Measurements from ENCODE around the gene CITED2. TPM values are rescaled to one million over a fixed set of nuclear protein-coding genes. Genes with fewer than 3 reads are reported as not detected.

The CITED2 gene
- total and polyA plus RNA-seq, 2 experiments from 2014 or later: 26.6 to 76.9 TPM

GRCh38 chr6:139355172-139355571 lies 19.3 kb downstream of the CITED2 start:
- no peaks in the 10 kb centered on the region for H3K79me2 ChIP-seq (replicated peaks; ENCODE audit: insufficient read depth)
- TF ChIP-seq, protein P1, sequence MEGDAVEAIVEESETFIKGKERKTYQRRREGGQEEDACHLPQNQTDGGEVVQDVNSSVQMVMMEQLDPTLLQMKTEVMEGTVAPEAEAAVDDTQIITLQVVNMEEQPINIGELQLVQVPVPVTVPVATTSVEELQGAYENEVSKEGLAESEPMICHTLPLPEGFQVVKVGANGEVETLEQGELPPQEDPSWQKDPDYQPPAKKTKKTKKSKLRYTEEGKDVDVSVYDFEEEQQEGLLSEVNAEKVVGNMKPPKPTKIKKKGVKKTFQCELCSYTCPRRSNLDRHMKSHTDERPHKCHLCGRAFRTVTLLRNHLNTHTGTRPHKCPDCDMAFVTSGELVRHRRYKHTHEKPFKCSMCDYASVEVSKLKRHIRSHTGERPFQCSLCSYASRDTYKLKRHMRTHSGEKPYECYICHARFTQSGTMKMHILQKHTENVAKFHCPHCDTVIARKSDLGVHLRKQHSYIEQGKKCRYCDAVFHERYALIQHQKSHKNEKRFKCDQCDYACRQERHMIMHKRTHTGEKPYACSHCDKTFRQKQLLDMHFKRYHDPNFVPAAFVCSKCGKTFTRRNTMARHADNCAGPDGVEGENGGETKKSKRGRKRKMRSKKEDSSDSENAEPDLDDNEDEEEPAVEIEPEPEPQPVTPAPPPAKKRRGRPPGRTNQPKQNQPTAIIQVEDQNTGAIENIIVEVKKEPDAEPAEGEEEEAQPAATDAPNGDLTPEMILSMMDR (conservative IDR thresholded peaks at IDR 0.05; ENCODE audit: low read depth in 2 of 2): no peak
- TF ChIP-seq ZNF331 (CRISPR knock-in tag; IDR thresholded peaks at IDR 0.05; ENCODE audit: low read depth) (no peak), ZNF462 (CRISPR knock-in tag; IDR thresholded peaks at IDR 0.05) (no peak), NANOG (IDR thresholded peaks at IDR 0.05; ENCODE audit: borderline replicate concordance) (no peak), ZNF114 (CRISPR knock-in tag; IDR thresholded peaks at IDR 0.05) (no peak), JUNB (IDR thresholded peaks at IDR 0.05; ENCODE audit: unreplicated experiment) (no peak), CREB1 (CRISPR knock-in tag; IDR thresholded peaks at IDR 0.05; ENCODE audit: low read depth) (no peak), STAT1 (IDR thresholded peaks at IDR 0.05; ENCODE audit: unreplicated experiment) (no peak), REST (IDR thresholded peaks at IDR 0.05; ENCODE audit: unreplicated experiment) (no peak), EZH2 (IDR thresholded peaks at IDR 0.05; ENCODE audit: low read depth, unreplicated experiment) (no peak), ETS1 (IDR thresholded peaks at IDR 0.05) (no peak)
- H4K20me1 ChIP-seq (replicated peaks; ENCODE audit: insufficient read depth): no peaks in the 10 kb centered on the region
- H3F3A ChIP-seq (replicated peaks; ENCODE audit: low read depth): no peaks in the 10 kb centered on the region
- no peaks in the 10 kb centered on the region for H3K36me3 Mint-ChIP-seq (ENCODE audit: low read depth)
- no peak overlapping the region for H3K27ac Mint-ChIP-seq
- no peaks in the 10 kb centered on the region for H3K4me1 ChIP-seq (ENCODE audit: insufficient read depth)
- H2AFZ ChIP-seq: no peak overlapping the region
- H3K27me3 Mint-ChIP-seq (ENCODE audit: insufficient read depth, low read depth, poor library complexity): peaks cover 2% of the 10 kb centered on the region
- H3K4me3 Mint-ChIP-seq: no peak overlapping the region
- no peaks in the 10 kb centered on the region for H3K9me2 ChIP-seq (ENCODE audit: insufficient read depth)
- DNase-seq (ENCODE audit: low spot score): no peak
- ATAC-seq: no peak
- H3K36me3 ChIP-seq (ENCODE audit: insufficient read depth): no peaks in the 10 kb centered on the region
- no peaks in the 10 kb centered on the region for H3K4me1 Mint-ChIP-seq
- no peak overlapping the region for H3K27ac ChIP-seq (ENCODE audit: low read depth)
- no peaks in the 10 kb centered on the region for H3K9me3 Mint-ChIP-seq
- H3K4me2 ChIP-seq: no peak overlapping the region
- H3K4me3 ChIP-seq: no peak overlapping the region
- H3K27me3 ChIP-seq (ENCODE audit: insufficient read depth): no peaks in the 10 kb centered on the region
